HG03469 (cell line): ENCODE measurements around the gene METTL16.
"Not testable (repeated sequence)": the region's sequence is repeated elsewhere in the genome, so short reads cannot be mapped to it uniquely, and the experiment has no call there.

ENCODE experiments used
- ATAC-seq: cut with Tn5 transposase; IDR thresholded peaks from one replicate; pipeline ENCODE4 v1.9.1; 2021; ENCODE audit warnings: mild to moderate bottlenecking, moderate library complexity, moderate number of reproducible peaks; ENCODE audit not compliant: unreplicated experiment

Gene METTL16

GRCh38 chr17:2453866-2454265 lies 57.8 kb downstream of the METTL16 start:
- ATAC-seq = no peak

DNA sequence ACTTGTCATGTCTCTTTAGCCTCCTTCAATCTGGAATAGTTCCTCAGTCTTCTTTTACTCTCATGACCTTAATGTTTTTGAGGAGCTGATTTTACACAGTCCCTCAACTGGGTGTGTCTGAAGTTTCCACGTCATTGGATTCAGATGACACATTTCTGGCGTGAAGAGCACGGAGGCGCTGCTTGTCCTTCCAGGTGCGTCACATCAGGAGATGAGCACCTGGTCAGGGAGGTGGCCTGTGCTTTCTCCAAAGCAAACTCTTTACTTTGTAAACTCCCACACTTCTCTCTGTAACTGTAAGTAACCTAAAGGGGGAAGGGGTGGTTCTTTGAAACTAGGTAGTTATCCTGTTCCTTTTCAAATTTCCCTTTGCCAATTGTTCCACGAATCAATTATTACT lies 58.4 kb downstream of the METTL16 start:
- ATAC-seq = no peak

GRCh38 chr17:2452216-2452750 lies 59.4 kb downstream of the METTL16 start:
- ATAC-seq = no peak

DNA sequence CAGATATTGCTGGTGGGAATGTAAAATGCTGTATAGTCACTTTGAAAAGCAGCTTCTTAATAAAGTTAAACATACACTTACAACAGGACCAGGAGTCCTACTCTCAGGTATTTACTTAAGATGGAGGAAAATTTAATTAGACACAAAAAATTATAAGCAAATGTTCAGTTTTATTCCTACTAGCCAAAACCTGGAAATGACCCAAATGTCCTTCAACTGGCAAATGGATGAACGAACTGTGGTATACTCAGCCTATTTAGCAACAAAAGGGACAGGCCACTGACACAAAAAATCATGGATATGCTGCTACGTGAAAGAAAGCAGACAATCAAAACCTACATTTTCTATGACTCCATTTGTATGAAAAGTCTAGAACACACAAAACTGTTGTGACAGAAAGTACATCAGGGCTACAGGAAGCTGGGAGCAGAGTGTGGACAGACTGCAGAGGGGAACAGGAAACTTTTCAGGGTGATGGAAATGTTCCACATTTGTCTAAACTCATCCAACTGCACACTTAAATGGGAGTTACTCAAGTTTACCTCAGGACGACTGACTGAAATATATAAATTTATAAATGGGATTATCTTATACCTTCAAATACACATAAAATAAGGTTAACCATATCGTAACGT lies 61.6 kb downstream of the METTL16 start:
- ATAC-seq = no peak

DNA sequence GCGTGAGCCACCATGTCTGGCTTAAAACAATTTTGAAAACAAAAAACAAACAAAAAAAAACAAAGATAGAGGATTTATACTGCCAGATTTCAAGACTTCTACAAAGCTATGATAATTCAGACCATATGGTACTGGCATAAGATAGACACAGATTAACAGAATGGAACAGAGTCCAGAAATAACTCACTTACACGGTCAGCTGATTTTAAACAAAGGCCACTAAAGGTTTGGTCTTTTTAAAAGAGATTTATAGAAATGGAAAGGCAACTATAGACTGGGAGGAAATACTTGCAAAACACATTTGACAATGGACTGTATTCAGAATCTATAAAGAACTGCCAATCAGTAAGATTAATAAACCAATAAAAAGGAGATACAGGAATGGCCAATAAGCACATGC lies 62.2 kb downstream of the METTL16 start:
- no peak for ATAC-seq

GRCh38 chr17:2447479-2447878 lies 64.2 kb downstream of the METTL16 start:
- not testable (repeated sequence) for ATAC-seq

DNA sequence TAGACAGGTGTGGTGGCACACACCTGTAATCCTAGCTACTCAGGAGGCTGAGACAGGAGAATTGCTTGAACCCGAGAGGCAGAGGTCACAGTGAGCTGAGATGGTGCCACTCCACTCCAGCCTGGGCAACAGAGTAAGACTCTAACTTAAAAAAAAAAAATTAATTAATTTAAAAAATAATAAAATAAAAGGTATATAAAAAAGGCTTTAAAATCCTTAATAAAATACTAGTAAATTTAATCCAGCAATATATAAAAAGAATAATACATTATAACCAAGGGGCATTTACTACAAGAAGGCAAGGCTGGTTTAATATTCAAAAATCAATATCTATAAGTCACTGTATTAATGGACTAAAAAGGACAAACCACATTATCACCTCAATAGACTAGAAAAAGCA lies 66.0 kb downstream of the METTL16 start:
- no peak for ATAC-seq

DNA sequence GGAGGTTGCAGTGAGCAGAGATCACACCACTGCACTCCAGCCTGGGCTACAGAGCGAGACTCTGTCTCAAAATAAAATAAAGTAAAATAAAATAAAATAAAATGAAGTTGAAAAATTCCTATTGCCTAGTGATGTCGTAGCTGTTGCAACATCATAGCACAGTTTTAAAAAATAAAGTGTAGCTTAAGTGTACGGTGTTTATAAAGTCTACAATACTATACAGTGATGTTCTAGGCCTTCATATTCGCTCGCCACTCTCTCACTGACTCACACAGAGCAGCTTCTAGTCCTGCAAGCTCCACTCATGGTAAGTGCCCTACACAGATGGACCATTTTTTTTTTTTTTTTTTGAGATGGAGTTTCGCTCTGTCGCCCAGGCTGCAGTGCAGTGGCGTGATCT lies 67.3 kb downstream of the METTL16 start:
- ATAC-seq = no peak

DNA sequence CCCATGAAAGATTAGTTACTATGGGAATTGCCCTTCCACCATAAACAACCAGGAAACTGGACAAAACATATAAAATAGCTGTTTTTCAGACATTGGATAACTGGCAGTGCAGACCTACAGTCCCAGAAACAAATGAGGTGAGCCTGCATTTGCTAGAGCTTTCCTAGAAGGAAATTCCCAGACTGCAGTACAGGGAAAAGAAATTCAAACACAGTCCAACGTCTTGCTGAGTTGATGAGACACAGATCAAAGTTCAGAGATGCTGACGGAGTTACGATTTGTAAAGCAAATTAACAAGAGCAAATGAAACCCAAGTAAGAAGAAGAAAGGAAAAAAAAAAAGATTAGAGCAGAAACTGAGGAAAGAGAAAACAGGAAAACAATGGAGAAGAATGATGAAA lies 69.5 kb downstream of the METTL16 start:
- no peak for ATAC-seq

DNA sequence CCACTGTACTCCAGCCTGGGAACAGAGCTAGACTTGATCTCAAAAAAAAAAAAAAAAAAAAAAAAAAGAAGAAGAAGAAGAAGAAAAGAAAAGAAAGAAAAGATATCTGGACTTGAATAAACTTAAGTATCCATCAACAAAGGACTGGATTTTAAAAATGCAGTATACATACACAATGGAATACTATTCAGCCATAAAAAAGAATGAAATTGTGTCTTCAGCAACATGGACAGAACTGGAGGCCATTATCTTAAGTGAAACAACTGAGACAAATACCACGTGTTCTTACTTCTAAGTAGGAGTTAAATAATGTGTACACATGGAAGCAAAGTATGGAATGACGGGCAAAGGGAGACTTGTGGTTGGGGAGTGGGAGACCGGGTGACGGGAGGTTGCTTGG lies 70.8 kb downstream of the METTL16 start:
- no peak for ATAC-seq

DNA sequence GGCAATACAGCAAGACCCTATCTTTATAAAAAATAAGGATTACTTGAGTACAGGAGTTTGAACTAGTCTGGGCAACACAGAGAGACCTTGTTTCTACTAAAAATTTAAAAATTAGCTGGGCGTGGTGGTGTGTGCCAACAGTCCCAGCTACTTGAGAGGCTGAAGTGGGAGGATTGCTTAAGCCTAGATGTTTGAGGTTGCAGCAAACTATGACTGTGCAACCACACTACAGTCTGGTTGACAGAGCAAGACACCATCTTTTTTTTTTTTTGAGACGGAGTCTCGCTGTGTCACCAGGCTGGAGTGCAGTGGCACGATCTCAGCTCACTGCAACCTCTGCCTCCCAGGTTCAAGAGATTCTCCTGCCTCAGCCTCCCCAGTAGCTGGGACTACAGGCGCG lies 71.7 kb downstream of the METTL16 start:
- not testable (repeated sequence) for ATAC-seq

DNA sequence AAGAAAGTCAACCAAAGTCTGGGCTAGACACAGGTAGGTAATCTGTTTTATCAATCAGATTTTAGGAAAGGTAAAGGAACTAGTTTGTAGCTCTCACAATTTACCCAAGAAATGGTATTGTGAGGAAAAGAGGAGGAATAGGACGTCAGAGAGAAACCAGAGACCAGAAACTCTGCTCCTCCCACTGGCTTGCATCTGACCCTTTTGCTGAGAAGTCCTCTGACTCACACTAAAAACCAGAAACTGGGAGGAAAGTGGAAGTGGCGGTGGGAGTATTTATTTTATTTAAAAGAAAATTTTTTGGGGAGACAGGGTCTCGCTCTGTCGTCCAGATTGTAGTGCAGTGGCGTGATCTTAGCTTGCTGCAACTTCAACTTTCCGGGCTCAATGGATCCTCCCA lies 72.9 kb downstream of the METTL16 start:
- no peak for ATAC-seq

DNA sequence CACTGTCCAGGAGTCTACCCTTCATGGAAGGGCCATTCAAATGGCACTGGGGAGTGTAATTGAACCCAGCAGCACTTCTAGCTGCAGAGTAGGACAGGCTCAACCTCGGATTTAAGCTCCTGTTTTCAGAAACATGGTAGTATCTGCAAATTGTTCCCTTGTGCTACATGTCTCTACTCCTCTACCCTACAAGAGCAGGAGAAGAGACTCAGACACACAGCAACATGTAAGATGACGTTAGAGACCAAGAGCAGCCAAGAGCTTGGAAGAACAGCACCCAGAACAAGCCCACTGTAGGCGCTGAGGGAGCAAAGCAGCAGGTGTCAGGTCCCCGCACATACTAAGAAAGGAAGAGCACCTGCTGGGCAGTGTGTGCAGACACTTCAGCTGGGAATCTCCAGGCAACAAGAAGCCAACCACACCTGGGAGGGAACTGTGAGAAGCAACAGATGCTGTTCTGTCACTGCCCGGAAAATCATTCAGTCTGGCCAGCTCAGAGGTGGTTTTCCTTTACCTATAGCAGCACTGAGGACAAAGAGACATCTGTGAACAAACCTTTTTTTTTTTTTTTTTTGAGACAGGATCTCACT lies 75.3 kb downstream of the METTL16 start:
- no peak for ATAC-seq

GRCh38 chr17:2435862-2436261 lies 75.8 kb downstream of the METTL16 start:
- ATAC-seq = no peak

DNA sequence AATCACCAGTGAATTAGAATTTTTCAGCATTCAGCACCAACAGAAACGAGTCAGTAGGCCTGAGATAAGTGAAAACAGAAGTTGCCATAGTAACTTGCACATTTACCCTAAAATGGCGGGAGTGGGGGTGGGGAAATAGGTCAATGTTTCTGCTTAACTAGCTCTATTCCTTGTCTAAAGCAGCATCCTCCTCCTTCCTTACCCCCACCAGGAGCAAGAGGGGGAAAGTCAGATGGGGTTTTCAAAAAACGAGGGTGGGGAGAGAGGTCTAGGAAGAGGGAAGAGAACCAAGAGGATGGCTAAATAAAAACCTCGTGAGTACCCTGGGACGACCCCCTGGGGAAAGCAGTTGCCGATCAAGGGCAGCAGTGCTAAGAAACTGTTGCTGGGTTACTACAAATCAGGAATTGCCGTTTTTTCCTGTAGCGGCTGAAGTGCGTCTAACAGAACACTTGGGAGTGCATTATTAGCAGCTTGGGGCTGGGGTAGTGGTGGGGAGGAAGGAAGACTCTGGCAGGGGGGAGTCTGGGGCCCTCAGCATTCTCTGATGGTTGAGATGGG lies 76.4 kb downstream of the METTL16 start:
- no peak for ATAC-seq

GRCh38 chr17:2433696-2434095 lies 78.0 kb downstream of the METTL16 start:
- no peak for ATAC-seq

DNA sequence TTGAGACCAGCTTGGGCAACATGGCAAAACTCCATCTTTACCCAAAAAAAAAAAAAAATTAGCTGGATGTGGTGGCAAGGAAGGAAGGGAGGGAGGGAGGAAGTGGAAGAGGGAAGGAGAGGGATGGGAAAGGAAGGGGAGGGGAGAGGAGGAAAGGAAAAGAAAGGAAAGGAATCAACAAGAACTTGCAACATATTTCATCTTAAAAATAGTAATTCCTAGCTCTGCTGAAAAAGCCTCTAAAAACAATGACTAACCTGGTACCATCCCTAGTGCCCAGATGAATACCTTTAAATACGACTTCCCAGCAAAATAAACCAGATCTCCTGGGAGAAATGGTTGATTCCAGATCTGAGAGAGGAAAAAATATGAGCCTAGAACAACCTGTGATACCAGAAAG lies 83.8 kb downstream of the METTL16 start:
- no peak for ATAC-seq

DNA sequence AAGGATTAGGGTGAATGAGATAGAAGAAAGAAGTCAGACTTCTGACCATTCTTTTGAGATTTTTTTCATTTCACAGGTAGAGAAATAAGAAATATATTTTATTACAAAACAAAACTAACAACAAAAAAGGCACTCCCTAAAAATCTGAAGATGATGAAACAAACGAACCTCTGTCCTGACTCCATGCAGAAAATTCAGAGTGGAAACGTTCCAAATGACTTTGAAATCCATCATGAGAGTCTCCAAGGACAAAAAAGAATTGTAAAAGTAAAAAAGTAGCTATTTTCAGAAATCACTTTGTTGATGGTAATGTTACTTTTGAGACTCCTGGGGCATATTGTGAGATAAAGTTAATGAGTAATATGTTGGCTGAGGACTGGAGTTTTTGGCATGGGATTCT lies 84.5 kb downstream of the METTL16 start:
- no peak for ATAC-seq

GRCh38 chr17:2423271-2423670 lies 88.4 kb downstream of the METTL16 start:
- ATAC-seq = no peak

DNA sequence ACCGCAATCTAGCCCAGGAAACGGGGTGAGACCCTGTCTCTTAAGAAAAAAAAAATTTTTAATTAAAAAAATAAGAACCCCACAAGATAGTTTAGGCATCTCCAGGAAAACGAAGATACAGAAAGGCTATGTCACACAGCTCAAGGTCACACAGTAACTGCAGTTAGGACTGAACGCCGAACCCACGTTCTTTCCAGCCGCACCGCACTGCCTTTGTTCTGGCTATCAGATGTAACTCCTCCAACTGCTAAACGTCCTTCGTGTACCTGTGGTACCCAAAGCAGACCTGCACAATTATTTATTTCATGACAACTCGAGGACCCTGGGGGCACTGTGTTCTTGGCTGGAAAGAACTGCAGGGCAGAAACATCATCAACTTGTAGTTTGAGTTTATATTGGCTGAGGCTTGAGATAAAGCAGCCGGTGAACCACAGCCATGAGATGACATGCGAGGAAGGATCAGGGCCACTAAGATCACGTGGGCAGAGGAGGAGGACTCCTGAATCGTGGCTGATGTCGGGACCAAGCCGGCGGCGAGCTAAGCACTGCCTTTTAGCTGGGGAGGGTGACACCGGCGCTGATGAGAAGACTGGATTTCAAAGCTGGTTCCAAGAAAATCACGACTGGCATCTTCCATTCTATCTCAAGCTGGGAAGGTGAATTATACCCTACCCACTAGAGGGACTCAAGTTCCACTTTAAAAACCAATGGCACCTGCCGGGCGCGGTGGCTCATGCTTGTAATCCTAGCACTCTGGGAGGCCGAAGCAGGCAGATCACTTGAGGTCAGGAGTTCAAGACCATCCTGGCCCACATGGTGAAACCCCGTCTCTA lies 90.2 kb downstream of the METTL16 start:
- ATAC-seq = no peak

DNA sequence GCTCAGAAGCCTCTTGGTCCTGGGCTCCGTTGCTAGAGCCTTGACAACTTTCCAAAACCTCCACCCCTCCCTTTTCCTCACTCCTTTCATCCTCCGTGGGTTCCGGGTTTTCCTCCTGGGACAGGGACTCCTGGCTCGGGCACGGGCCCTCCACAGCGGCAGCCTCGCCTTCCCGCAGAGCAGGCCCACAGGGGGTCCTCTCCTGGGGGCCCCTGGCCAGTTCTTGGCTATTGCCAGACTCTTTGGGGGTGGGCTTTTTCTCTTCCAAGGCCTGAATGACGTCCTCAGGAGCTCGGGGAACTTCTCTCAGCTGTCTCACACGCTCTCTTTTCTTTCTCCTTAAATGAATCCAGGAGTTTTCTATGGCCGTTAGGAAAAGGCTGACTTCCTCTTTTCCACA lies 91.5 kb downstream of the METTL16 start:
- ATAC-seq = no peak

DNA sequence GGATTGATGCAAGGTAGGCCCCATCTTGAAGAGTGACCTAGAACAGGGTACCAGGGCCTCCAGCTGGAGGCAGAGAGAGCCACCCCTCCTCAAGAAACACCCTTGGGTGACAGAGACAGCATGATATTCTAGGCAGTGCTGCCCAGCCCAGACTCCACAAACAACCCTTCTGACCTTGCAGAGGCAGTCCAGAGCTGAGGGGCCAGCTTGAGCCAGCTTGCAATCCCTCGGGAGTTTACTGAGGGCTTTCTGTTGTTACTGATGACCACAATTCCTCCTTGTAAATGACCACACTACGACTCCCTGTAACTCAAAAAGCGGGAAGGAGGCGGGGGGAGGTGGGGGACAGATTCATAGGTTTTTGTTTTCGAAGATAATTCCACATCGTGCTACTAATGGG lies 92.2 kb downstream of the METTL16 start:
- no peak for ATAC-seq
